HG03520 (cell line): ENCODE results near the gene SPEM3.

Experiments used
- ATAC-seq: cut with Tn5 transposase; IDR thresholded peaks from one replicate; pipeline ENCODE4 v1.9.1; 2021; ENCODE audit warnings: mild to moderate bottlenecking, moderate library complexity; ENCODE audit not compliant: unreplicated experiment

SPEM3 gene

GRCh38 chr17:7419819-7420610 is 8.6 kb upstream of the SPEM3 start, which contains the start of gene SPEM1:
TSS of gene SPEM1 (plus strand) at chr17:7420324. CDS start at chr17:7420385, 61 bp downstream.
- no peak for ATAC-seq

- ATAC-seq, result no peak
Observed at GRCh38 chr17:7421186-7421585, 7.5 kb upstream of the SPEM3 start.

- ATAC-seq, result no peak
Observed at GRCh38 chr17:7423679-7424078, 5.0 kb upstream of the SPEM3 start.

- no peak for ATAC-seq
Observed at GRCh38 chr17:7425316-7425715, 3.3 kb upstream of the SPEM3 start, which contains the start of gene SPEM2. TSS of gene SPEM2 (plus strand) at chr17:7425616. CDS start at chr17:7425689, 73 bp downstream.

GRCh38 chr17:7425756-7426155 is 2.9 kb upstream of the SPEM3 start:
- no peak for ATAC-seq

- no peak for ATAC-seq
Observed at GRCh38 chr17:7426203-7426863, 2.3 kb upstream of the SPEM3 start.

GRCh38 chr17:7426896-7427489 is 1.7 kb upstream of the SPEM3 start:
- no peak for ATAC-seq

GRCh38 chr17:7427549-7427948 is 1.1 kb upstream of the SPEM3 start:
- ATAC-seq, result no peak

- ATAC-seq, result no peak
Observed at GRCh38 chr17:7429722-7430121, 1.1 kb downstream of the SPEM3 start.

- no peak for ATAC-seq
Observed at GRCh38 chr17:7431231-7431630, 2.6 kb downstream of the SPEM3 start.

- no peak for ATAC-seq
Observed at GRCh38 chr17:7432296-7432695, 3.6 kb downstream of the SPEM3 start.

- ATAC-seq, result no peak
Observed at GRCh38 chr17:7435676-7436555, 7.3 kb downstream of the SPEM3 start.

- ATAC-seq, result no peak
Observed at GRCh38 chr17:7436556-7437368, 8.1 kb downstream of the SPEM3 start.

GRCh38 chr17:7437369-7437863 is 8.8 kb downstream of the SPEM3 start:
- ATAC-seq, result no peak

GRCh38 chr17:7437950-7438614 is 9.4 kb downstream of the SPEM3 start:
- no peak for ATAC-seq

- no peak for ATAC-seq
Observed at GRCh38 chr17:7438656-7439460, 10.2 kb downstream of the SPEM3 start.

- no peak for ATAC-seq
Observed at GRCh38 chr17:7439462-7440112, 10.9 kb downstream of the SPEM3 start, which contains the start of gene FGF11. TSS of gene FGF11 (plus strand) at chr17:7439512. CDS start at chr17:7439621, 109 bp downstream.
